B cell (primary cell): Measurements from ENCODE around the gene MYH14. TPM values are rescaled to one million over a fixed set of nuclear protein-coding genes. Genes with fewer than 3 reads are reported as not detected.
A peak's percentile ranks its signal among the peaks of the same experiment; 100 is the strongest.

Experiments
- ATAC-seq: fragments of 200-7000 bp; cut with Tn5 transposase; one replicate; pipeline ENCODE4 v1.10.0; 2021; ENCODE audit warnings: low read depth, mild to moderate bottlenecking, moderate number of reproducible peaks, moderate library complexity
- CTCF ChIA-PET: fragments of 350-600 bp; sonication (Branson Sonifier 250); formaldehyde crosslinking; loops from one replicate; lab custom pipeline; 2021; ENCODE audit warnings: antibody characterized with exemption, inconsistent platforms; lab: Charles Lee
- POLR2A ChIA-PET: fragments of 350-600 bp; sonication (Branson Sonifier 250); formaldehyde crosslinking; loops from one replicate; lab custom pipeline; 2021; ENCODE audit warnings: antibody characterized with exemption; lab: Charles Lee
- DNase-seq: peaks from one replicate; pipeline ENCODE4 v3.0.0; 2013
- H2AFZ ChIP-seq: 2 replicates; pipeline ENCODE4 v1.6.1; 2012; ENCODE audit warnings: mild to moderate bottlenecking, low read depth, low read length; ENCODE audit not compliant: insufficient read depth, poor library complexity, severe bottlenecking
- H3K27ac ChIP-seq, 2 donors: 1 replicate in 1 of 2; 2 replicates in 1 of 2; pipeline ENCODE4 v1.5.1; 2012 to 2013; ENCODE audit warnings: low read length in 2 of 2, mild to moderate bottlenecking in 2 of 2, moderate library complexity in 1 of 2
- H3K27me3 ChIP-seq, 4 experiments: fragments of 200-600 bp in 1 of 4; sonication (generic) in 1 of 4; replicated peaks in 1 of 4; 1 replicate in 2 of 4; 2 replicates in 2 of 4; pipeline versions ENCODE4 v1.6.1 to v1.7.0; 2013 to 2016; ENCODE audit warnings: low read length in 3 of 4, mild to moderate bottlenecking in 2 of 4, mixed read lengths in 1 of 4, moderate library complexity in 1 of 4; ENCODE audit not compliant: insufficient read depth in 4 of 4, control insufficient read depth in 3 of 4; ENCODE audit errors: control extremely low read depth in 1 of 4
- H3K36me3 ChIP-seq, 2 experiments: replicated peaks in 1 of 2; 1 replicate in 1 of 2; 2 replicates in 1 of 2; pipeline versions ENCODE4 v1.6.1 to v1.7.1; 2013; ENCODE audit warnings: low read length in 1 of 2; ENCODE audit not compliant: insufficient read depth in 2 of 2, control insufficient read depth in 1 of 2; ENCODE audit errors: control extremely low read depth in 1 of 2, extremely low read depth in 1 of 2
- H3K4me1 ChIP-seq, 2 donors: fragments of 200-600 bp in 1 of 2; sonication (generic) in 1 of 2; 1 replicate in 1 of 2; 2 replicates in 1 of 2; pipeline versions ENCODE4 v1.5.1 to v1.6.1; 2013 to 2017; ENCODE audit warnings: low read length in 2 of 2; ENCODE audit not compliant: control insufficient read depth in 2 of 2, insufficient read depth in 2 of 2
- H3K4me2 ChIP-seq: replicated peaks from 2 replicates; pipeline ENCODE3; 2012; ENCODE audit warnings: mild to moderate bottlenecking, low read depth, low read length; ENCODE audit not compliant: poor library complexity, severe bottlenecking
- H3K4me3 ChIP-seq, 5 experiments: fragments of 200-600 bp in 1 of 5; sonication (generic) in 1 of 5; 1 replicate in 3 of 5; 2 replicates in 2 of 5; pipeline versions ENCODE4 v1.5.1 to v1.7.0; 2011 to 2016; ENCODE audit warnings: low read length in 4 of 5, mild to moderate bottlenecking in 4 of 5, low read depth in 2 of 5, control low read depth in 1 of 5, moderate library complexity in 1 of 5; ENCODE audit not compliant: insufficient read depth in 1 of 5; ENCODE audit errors: control extremely low read depth in 1 of 5, extremely low read depth in 1 of 5
- H3K79me2 ChIP-seq: fragments of 200-600 bp; sonication (generic); one replicate; pipeline ENCODE4 v1.6.0; 2016; ENCODE audit warnings: low read length; ENCODE audit not compliant: control insufficient read depth, insufficient read depth
- H3K9ac ChIP-seq: fragments of 200-600 bp; sonication (generic); 2 replicates; pipeline ENCODE4 v1.6.1; 2017; ENCODE audit warnings: mild to moderate bottlenecking, low read length, moderate library complexity
- H3K9me3 ChIP-seq, 3 donors: one replicate each; pipeline versions ENCODE4 v1.6.1 to v1.7.1; 2013; ENCODE audit warnings: low read length in 2 of 3; ENCODE audit not compliant: control insufficient read depth in 2 of 3, insufficient read depth in 1 of 3; ENCODE audit errors: control extremely low read depth in 1 of 3
- H4K20me1 ChIP-seq: 2 replicates; pipeline ENCODE4 v1.6.0; 2012; ENCODE audit warnings: mild to moderate bottlenecking, low read length; ENCODE audit not compliant: insufficient read depth, control insufficient read depth, poor library complexity, severe bottlenecking
- H3K27ac Mint-ChIP-seq: one replicate; pipeline ENCODE4 v1.8.0; 2021; ENCODE audit warnings: mixed read lengths
- H3K27me3 Mint-ChIP-seq: one replicate; pipeline ENCODE4 v1.8.0; 2021; ENCODE audit warnings: mixed read lengths
- H3K4me1 Mint-ChIP-seq: one replicate; pipeline ENCODE4 v1.8.0; 2021; ENCODE audit warnings: mixed read lengths
- H3K4me3 Mint-ChIP-seq: one replicate; pipeline ENCODE4 v1.8.0; 2021; ENCODE audit warnings: mixed read lengths
- H3K9me3 Mint-ChIP-seq: one replicate; pipeline ENCODE4 v1.8.0; 2022; ENCODE audit warnings: mixed read lengths; ENCODE audit not compliant: insufficient read depth
- CTCF ChIP-seq: fragments of 200-600 bp; IDR thresholded peaks from one replicate; pipeline ENCODE4 v1.8.0; 2022; ENCODE audit warnings: antibody characterized with exemption, mild to moderate bottlenecking
- EZH2 ChIP-seq: IDR thresholded peaks from 2 replicates; pipeline ENCODE4 v1.6.1; 2012; ENCODE audit warnings: borderline replicate concordance, low read depth, mild to moderate bottlenecking, moderate library complexity, low read length; ENCODE audit not compliant: insufficient read depth, poor library complexity, severe bottlenecking
- WGBS: methylation state at CpG from one replicate; pipeline ENCODE4 v1.1.5; 2013; ENCODE audit warnings: missing lambda C conversion rate; ENCODE audit not compliant: insufficient coverage; 5-methylcytosine and 5-hydroxymethylcytosine counted together
- intact Hi-C: fragments of 100-400 bp; cut with micrococcal nuclease; formaldehyde crosslinking; loops from one replicate; pipeline ENCODE4 v1.10.0; 2022
- polyA plus RNA-seq: library from polyadenylated mRNA; depleted of rRNA; stranded (reverse); fragments of >200 nt; gene quantifications from 2 replicates; pipeline ENCODE4 v1.2.3, GENCODE V29; 2012
- total RNA-seq, 2 donors: library from RNA; stranded (reverse); fragments of 120-200 nt in 1 of 2; gene quantifications; 1 replicate in 1 of 2; 2 replicates in 1 of 2; pipeline versions ENCODE4 v1.2.3 to v1.2.4, GENCODE V29; 2013 to 2022

The MYH14 gene
- total and polyA plus RNA-seq, 2 donors (not counting 1 experiment from before 2014, with no cell fraction given): not detected

- Histone ChIP-seq H3K9me3 (peaks cover 1 to 41% (median 19%) of the 10 kb centered on the region in 3 donors), H3K27me3 (peaks cover 0 to 9% (median 0%) of the 10 kb centered on the region in 4 experiments), H3K4me2 (no peak overlapping the region), H3K4me3 (no peak overlapping the region), H3K36me3 (no peaks in the 10 kb centered on the region), H3K79me2 (no peaks in the 10 kb centered on the region), H3K9ac (no peak overlapping the region), H3K4me1 (no peaks in the 10 kb centered on the region), H4K20me1 (no peaks in the 10 kb centered on the region), H2AFZ (no peak overlapping the region), H3K27ac (no peak overlapping the region)
- ATAC-seq (peak; percentile 45), DNase-seq (peak; percentile 61)
- H3K9me3 Mint-ChIP-seq: peaks cover 2% of the 10 kb centered on the region
- peaks cover 18% of the 10 kb centered on the region for H3K27me3 Mint-ChIP-seq
- no peak for TF ChIP-seq EZH2
- peak; percentile 74 for TF ChIP-seq CTCF
- no peak overlapping the region for H3K27ac Mint-ChIP-seq
- H3K4me1 Mint-ChIP-seq: peaks cover 5% of the 10 kb centered on the region
- intact Hi-C loops: loop anchor here (2.0 kb wide), 2 partner anchors 209 to 671 kb away; no protein-coding TSS in a partner anchor
- POLR2A ChIA-PET: no interaction called here
- CTCF ChIA-PET: interaction anchor here (0.5 to 1.5 kb wide), 13 partner anchors 12 to 670 kb away, joined by 3 to 17 read pairs (median 3); partner anchors contain the start of gene KCNC3
- H3K4me3 Mint-ChIP-seq: no peak overlapping the region
- WGBS: 71% methylated on average over 21 of the region's 23 CpGs
Measured at GRCh38 chr19:50252111-50252886, 48.9 kb downstream of the MYH14 start.

- Mint-ChIP-seq H3K27ac (no peak overlapping the region), H3K4me3 (no peak overlapping the region), H3K4me1 (peaks cover 5% of the 10 kb centered on the region), H3K9me3 (peaks cover 2% of the 10 kb centered on the region), H3K27me3 (peaks cover 22% of the 10 kb centered on the region)
- H3K27me3 ChIP-seq: peaks cover 0 to 14% (median 0%) of the 10 kb centered on the region in 4 experiments
- H3K79me2 ChIP-seq: no peaks in the 10 kb centered on the region
- no peaks in the 10 kb centered on the region for H3K36me3 ChIP-seq
- peaks cover 1 to 43% (median 19%) of the 10 kb centered on the region in 3 donors for H3K9me3 ChIP-seq
- no peak overlapping the region for H3K4me3 ChIP-seq
- WGBS: 100% methylated on average over 1 of the region's 5 CpGs
- H3K4me2 ChIP-seq: no peak overlapping the region
- H3K9ac ChIP-seq: no peak overlapping the region
- intact Hi-C loops: loop anchor here (2.0 kb wide), 2 partner anchors 208 to 670 kb away; no protein-coding TSS in a partner anchor
- ChIA-PET CTCF (interaction anchor here (0.7 to 1.5 kb wide), 11 partner anchors 12 to 669 kb away, joined by 3 to 17 read pairs (median 4); partner anchors contain the start of gene KCNC3), POLR2A (no interaction called here)
- H3K4me1 ChIP-seq: no peaks in the 10 kb centered on the region
- DNase-seq (no peak), ATAC-seq (no peak)
- H2AFZ ChIP-seq: no peak overlapping the region
- H3K27ac ChIP-seq: no peak overlapping the region
- no peak for TF ChIP-seq CTCF
- H4K20me1 ChIP-seq: no peaks in the 10 kb centered on the region
Measured at GRCh38 chr19:50252887-50253268, 49.5 kb downstream of the MYH14 start.
